Smooth muscle cell of the brain vasculature (primary cell): ENCODE measurements around the gene DUOX2.
"Not testable (repeated sequence)": the region's sequence is repeated elsewhere in the genome, so short reads cannot be mapped to it uniquely, and the experiment has no call there.

ENCODE experiments used
- DNase-seq: peaks from one replicate; pipeline ENCODE4 v3.0.0-alpha.2; 2012; ENCODE audit warnings: low read depth, low spot score

The DUOX2 gene

DNA sequence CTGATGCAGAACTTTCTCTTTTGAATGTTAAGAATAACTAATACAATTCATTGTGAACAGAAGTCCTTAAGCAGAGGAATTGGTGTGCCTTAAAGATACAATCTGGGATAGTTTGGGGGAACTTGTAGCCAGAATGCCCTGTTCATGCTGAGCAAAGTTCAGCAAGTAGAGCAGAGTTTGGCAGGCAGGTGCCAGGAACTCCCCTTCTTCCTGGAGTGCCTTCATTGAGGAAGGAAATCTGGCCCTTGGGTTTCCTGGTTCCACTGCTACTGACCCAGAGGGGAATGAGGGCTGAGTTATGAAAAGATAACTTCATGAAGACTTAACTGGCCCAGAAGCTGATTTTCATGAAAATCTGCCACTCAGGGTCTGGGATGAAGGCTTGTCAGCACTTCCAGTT is 40.4 kb downstream of the DUOX2 start:
- DNase-seq, result not testable (repeated sequence)

GRCh38 chr15:45069942-45070360 is 44.0 kb downstream of the DUOX2 start:
- not testable (repeated sequence) for DNase-seq

DNA sequence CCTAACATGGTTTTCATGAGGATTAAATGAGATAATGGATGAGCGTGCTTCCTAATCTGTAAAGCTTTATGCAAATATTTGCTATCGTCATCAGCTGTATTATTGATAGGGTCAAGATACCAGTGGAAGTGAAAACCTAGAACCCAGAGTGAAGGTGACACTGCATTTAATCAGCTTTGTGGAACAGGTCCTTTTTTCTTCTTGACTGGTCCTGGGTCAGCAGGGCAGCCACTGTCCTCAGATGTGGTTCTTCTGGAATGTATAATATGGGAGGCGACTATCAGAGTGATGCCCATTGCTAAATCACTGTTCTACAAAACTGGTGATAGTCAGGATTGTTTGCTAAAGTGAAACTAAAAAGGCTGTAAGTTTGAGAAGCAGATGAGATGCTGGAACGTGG is 49.6 kb downstream of the DUOX2 start:
- DNase-seq, result no peak

- not testable (repeated sequence) for DNase-seq
These were observed 51.7 kb downstream of the DUOX2 start for GRCh38 chr15:45062301-45062700.

DNA sequence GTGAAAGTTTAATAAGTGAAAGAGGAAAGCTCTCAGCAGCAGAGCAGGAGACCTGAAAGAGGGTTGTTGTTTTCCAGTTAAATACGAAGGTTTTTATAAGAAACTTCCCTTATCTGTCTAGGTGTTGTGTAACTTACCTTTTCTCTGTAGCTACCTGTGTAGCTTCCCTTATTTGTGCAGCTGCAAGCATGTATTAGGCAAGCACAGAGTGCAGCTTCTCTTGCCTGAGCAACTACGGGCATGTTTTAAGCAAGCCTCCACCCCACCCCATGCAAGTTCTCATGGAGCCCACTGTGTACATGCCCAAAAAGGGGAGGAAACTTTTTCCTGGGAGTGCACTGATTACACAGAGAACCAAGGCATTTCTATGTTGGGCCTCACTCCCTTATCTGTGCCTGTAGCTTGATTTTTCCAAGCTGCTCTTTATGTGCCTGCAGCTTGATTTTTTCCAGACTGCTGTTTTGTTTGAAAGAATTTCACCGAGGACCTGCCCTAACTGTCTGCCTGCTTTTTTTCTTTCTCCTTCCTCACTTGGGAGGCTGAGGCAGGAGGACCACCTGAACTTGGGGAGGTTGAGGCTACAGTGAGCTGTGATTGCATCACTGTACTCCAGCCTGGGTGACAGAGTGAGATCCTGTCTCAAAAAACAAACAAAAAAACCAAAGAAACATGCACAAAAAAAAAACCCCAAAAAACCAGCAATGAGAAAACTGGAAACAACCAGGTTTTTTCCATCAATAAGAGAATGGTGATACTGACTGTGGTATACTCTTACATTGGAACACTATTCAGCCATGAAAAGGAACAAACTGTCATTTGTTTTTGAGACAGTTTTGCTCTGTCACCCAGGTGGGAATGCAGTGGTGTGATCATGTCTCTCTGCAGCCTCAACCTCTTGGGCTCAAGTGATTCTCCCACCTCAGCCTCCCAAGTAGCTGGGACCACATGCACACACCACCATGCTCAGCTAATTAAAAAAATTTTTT is 55.0 kb downstream of the DUOX2 start:
- not testable (repeated sequence) for DNase-seq

DNA sequence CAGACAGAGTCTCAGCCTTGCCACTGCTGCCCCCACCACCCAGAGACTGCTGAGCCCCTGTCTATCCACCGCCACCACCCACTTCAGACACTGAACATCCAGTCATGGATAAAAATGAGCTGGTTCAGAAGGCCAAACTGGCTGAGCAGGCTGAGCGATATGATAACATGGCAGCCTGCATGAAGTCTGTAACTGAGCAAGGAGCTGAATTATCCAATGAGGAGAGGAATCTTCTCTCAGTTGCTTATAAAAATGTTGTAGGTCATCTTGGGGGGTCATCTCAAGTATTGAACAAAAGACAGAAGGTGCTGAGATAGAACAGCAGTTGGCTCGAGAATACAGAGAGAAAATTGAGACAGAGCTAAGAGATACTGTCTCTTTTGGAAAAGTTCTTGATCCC is 61.3 kb downstream of the DUOX2 start:
- not testable (repeated sequence) for DNase-seq

DNA sequence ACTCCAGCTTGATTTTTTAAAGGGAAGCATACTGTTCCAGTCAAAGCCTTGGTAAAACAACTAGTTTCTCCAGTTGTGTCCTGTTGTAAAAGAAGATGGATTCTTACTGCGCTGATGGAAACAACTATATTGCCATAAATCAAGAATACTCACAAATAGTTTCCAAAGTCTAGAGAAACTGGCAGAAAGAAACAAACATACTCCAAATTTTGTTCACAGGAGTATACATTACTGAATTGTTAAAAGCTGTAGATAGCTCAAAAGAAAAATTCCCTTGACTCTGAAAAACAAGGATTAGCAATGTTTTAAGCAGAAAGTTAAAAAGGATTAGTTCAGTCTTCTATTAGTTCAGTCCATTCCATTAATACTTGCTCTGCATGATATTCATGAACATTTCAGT is 63.4 kb downstream of the DUOX2 start:
- DNase-seq, result no peak

DNA sequence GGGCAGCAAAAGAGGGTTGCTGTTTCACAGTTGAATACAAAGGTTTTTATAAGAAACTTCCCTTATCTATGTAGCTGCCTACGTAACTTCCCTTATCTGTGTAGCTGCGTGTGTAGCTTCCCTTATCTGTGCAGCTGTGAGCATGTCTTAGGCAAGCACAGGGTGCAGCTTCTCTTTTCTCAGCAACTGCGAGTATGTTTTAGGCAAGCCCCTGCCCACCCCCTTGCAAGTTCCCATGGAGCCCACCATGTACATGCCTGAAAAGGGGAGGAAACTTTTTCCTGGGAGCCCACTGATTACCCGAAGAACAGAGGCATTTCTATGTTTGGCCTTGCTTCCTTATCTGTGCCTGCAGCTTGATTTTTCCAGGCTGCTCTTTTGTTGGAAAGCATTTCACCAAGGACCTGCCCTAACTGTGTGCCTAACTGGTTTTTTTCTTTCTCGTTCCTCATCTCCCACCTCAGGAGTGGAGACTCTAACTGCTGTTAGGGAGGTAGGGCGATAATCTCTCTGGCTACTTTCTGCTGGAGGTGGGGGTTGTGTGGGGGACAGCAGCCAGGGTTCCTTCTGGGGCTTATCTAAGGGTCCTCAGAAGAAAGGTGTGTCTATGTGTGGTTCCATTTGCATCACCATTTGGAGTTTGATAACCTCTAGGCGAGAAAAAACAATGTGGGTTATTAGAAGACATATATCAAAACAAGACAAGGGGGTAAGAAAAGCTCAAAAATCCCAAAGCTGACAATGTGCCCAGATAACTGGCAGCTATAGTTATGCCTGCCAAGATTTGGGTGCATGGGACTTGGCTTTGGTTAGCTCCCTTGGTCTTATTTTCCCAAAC is 65.0 kb downstream of the DUOX2 start:
- no peak for DNase-seq

DNA sequence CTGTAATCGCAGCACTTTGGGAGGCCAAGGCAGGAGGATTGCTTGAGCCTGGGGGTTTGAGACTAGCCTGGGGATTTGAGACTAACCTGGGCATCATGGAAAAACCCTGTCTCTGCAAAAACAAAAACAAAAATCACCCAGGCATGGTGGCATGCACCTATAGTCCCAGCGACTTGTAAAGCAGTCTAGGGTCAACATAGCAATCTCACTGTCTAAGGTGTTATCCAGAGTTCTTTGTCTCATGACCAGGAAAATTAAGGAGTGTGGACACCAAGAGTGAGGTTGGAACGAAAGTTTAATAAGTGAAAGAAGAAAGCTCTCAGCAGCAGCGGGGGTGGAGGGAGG is 65.6 kb downstream of the DUOX2 start:
- DNase-seq, result not testable (repeated sequence)

- DNase-seq, result not testable (repeated sequence)
These were observed 69.7 kb downstream of the DUOX2 start for GRCh38 chr15:45044270-45044669.

GRCh38 chr15:45042859-45043258 is 71.1 kb downstream of the DUOX2 start:
- DNase-seq, result not testable (repeated sequence)
